ENCODE data around the gene HOMER1.
"Not testable (repeated sequence)": the region's sequence is repeated elsewhere in the genome, so short reads cannot be mapped to it uniquely, and the experiment has no call there.

Gene HOMER1

GRCh38 chr5:79401216-79401615, 112.7 kb downstream of the HOMER1 start:
- TF ChIP-seq POLR2AphosphoS5 (IDR thresholded peaks at IDR 0.05; ENCODE audit: low read depth, low read length) = no peak
- TF ChIP-seq TAF1 (IDR thresholded peaks at IDR 0.05; ENCODE audit: borderline replicate concordance, low read depth, low read length) = no peak
- TF ChIP-seq POLR2A (IDR thresholded peaks at IDR 0.05; ENCODE audit: low read depth, low read length) = no peak
- FAIRE-seq (no peak), DNase-seq (ENCODE audit: insufficient read length) (no peak)

- no peak for FAIRE-seq
- TF ChIP-seq POLR2AphosphoS5 (IDR thresholded peaks at IDR 0.05; ENCODE audit: low read depth, low read length) = no peak
- TF ChIP-seq POLR2A (IDR thresholded peaks at IDR 0.05; ENCODE audit: low read depth, low read length) = no peak
- TF ChIP-seq TAF1 (IDR thresholded peaks at IDR 0.05; ENCODE audit: borderline replicate concordance, low read depth, low read length) = no peak
- no peak for DNase-seq (ENCODE audit: insufficient read length)
These were observed 114.9 kb downstream of the HOMER1 start for GRCh38 chr5:79399046-79399445.

- FAIRE-seq (no peak), DNase-seq (ENCODE audit: insufficient read length) (no peak)
- TF ChIP-seq TAF1 (IDR thresholded peaks at IDR 0.05; ENCODE audit: borderline replicate concordance, low read depth, low read length) (no peak), POLR2A (IDR thresholded peaks at IDR 0.05; ENCODE audit: low read depth, low read length) (no peak), POLR2AphosphoS5 (IDR thresholded peaks at IDR 0.05; ENCODE audit: low read depth, low read length) (no peak)
These were observed 116.9 kb downstream of the HOMER1 start for GRCh38 chr5:79397080-79397479.

- FAIRE-seq (no peak), DNase-seq (ENCODE audit: insufficient read length) (no peak)
- TF ChIP-seq POLR2A (IDR thresholded peaks at IDR 0.05; ENCODE audit: low read depth, low read length) (no peak), TAF1 (IDR thresholded peaks at IDR 0.05; ENCODE audit: borderline replicate concordance, low read depth, low read length) (no peak), POLR2AphosphoS5 (IDR thresholded peaks at IDR 0.05; ENCODE audit: low read depth, low read length) (no peak)
These were observed 117.7 kb downstream of the HOMER1 start for GRCh38 chr5:79396265-79396664.

- FAIRE-seq (no peak), DNase-seq (ENCODE audit: insufficient read length) (no peak)
- TF ChIP-seq POLR2AphosphoS5 (IDR thresholded peaks at IDR 0.05; ENCODE audit: low read depth, low read length) (no peak), POLR2A (IDR thresholded peaks at IDR 0.05; ENCODE audit: low read depth, low read length) (no peak), TAF1 (IDR thresholded peaks at IDR 0.05; ENCODE audit: borderline replicate concordance, low read depth, low read length) (no peak)
These were observed 118.6 kb downstream of the HOMER1 start for GRCh38 chr5:79395296-79395695.

- TF ChIP-seq TAF1 (IDR thresholded peaks at IDR 0.05; ENCODE audit: borderline replicate concordance, low read depth, low read length) = no peak
- TF ChIP-seq POLR2AphosphoS5 (IDR thresholded peaks at IDR 0.05; ENCODE audit: low read depth, low read length) = no peak
- TF ChIP-seq POLR2A (IDR thresholded peaks at IDR 0.05; ENCODE audit: low read depth, low read length) = no peak
- FAIRE-seq (no peak), DNase-seq (ENCODE audit: insufficient read length) (no peak)
These were observed 121.2 kb downstream of the HOMER1 start for GRCh38 chr5:79392776-79393175.

GRCh38 chr5:79386679-79387078, 127.3 kb downstream of the HOMER1 start:
- no peak for FAIRE-seq
- TF ChIP-seq POLR2A (IDR thresholded peaks at IDR 0.05; ENCODE audit: low read depth, low read length) = no peak
- DNase-seq (ENCODE audit: insufficient read length) = no peak

GRCh38 chr5:79385126-79385525, 128.8 kb downstream of the HOMER1 start:
- not testable (repeated sequence) for FAIRE-seq; DNase-seq (ENCODE audit: insufficient read length)

GRCh38 chr5:79378510-79379186, 135.3 kb downstream of the HOMER1 start:
- TF ChIP-seq TAF1 (IDR thresholded peaks at IDR 0.05; ENCODE audit: borderline replicate concordance, low read depth, low read length) = no peak
- TF ChIP-seq POLR2A (IDR thresholded peaks at IDR 0.05; ENCODE audit: low read depth, low read length) = no peak
- no peak for TF ChIP-seq POLR2AphosphoS5 (IDR thresholded peaks at IDR 0.05; ENCODE audit: low read depth, low read length)
- FAIRE-seq (no peak), DNase-seq (ENCODE audit: insufficient read length) (no peak)

GRCh38 chr5:79357398-79357797, 156.5 kb downstream of the HOMER1 start:
- DNase-seq (ENCODE audit: insufficient read length) (no peak), FAIRE-seq (no peak)
- no peak for TF ChIP-seq POLR2AphosphoS5 (IDR thresholded peaks at IDR 0.05; ENCODE audit: low read depth, low read length)
- TF ChIP-seq TAF1 (IDR thresholded peaks at IDR 0.05; ENCODE audit: borderline replicate concordance, low read depth, low read length) = no peak
- TF ChIP-seq POLR2A (IDR thresholded peaks at IDR 0.05; ENCODE audit: low read depth, low read length) = no peak

- DNase-seq (ENCODE audit: insufficient read length) = no peak
- FAIRE-seq = no peak
These were observed 164.1 kb downstream of the HOMER1 start for GRCh38 chr5:79349881-79350280.

GRCh38 chr5:79349047-79349446, 164.9 kb downstream of the HOMER1 start:
- TF ChIP-seq POLR2AphosphoS5 (IDR thresholded peaks at IDR 0.05; ENCODE audit: low read depth, low read length) (no peak), TAF1 (IDR thresholded peaks at IDR 0.05; ENCODE audit: borderline replicate concordance, low read depth, low read length) (no peak), POLR2A (IDR thresholded peaks at IDR 0.05; ENCODE audit: low read depth, low read length) (no peak)
- FAIRE-seq = no peak
- no peak for DNase-seq (ENCODE audit: insufficient read length)

More at GRCh38 chr5:79349881-79350280, 164.1 kb downstream of the HOMER1 start:
- TF ChIP-seq POLR2AphosphoS5 (IDR thresholded peaks at IDR 0.05; ENCODE audit: low read depth, low read length) = no peak

GRCh38 chr5:79346420-79346824, 167.5 kb downstream of the HOMER1 start:
- DNase-seq (ENCODE audit: insufficient read length) (no peak), FAIRE-seq (no peak)
- TF ChIP-seq TAF1 (IDR thresholded peaks at IDR 0.05; ENCODE audit: borderline replicate concordance, low read depth, low read length) (no peak), POLR2A (IDR thresholded peaks at IDR 0.05; ENCODE audit: low read depth, low read length) (no peak), POLR2AphosphoS5 (IDR thresholded peaks at IDR 0.05; ENCODE audit: low read depth, low read length) (no peak)
